ENCODE data around the gene ANKRD34A.

DNA sequence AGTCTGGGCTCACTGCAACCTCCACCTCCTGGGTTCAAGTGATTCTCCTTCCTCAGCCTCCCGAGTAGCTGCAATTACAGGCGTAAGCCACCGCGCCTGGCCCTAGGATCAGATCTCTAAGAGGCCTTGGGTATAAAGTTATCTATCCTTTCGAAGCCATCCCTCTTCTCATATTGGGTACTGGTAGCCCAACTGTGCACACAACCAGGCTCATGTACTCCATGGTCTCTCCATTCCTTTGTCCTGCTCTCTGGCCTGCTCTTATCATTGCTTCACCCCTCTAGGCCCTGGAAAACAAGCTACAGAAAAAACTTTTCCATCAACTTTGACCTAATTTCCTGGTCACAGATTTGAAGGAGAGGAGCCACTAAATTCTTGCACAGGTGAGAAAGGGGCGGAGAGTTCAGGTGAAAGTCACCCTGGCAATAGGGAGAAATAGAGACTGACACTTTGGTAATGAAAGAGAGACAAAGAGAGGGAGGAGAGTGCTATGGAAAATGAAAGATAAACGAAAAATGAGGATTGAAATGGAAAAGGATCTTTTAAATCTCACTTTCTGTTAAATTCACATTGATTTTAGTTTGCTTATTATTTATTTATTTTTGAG is 26.0 kb upstream of the ANKRD34A start:
- TF ChIP-seq, protein P1, sequence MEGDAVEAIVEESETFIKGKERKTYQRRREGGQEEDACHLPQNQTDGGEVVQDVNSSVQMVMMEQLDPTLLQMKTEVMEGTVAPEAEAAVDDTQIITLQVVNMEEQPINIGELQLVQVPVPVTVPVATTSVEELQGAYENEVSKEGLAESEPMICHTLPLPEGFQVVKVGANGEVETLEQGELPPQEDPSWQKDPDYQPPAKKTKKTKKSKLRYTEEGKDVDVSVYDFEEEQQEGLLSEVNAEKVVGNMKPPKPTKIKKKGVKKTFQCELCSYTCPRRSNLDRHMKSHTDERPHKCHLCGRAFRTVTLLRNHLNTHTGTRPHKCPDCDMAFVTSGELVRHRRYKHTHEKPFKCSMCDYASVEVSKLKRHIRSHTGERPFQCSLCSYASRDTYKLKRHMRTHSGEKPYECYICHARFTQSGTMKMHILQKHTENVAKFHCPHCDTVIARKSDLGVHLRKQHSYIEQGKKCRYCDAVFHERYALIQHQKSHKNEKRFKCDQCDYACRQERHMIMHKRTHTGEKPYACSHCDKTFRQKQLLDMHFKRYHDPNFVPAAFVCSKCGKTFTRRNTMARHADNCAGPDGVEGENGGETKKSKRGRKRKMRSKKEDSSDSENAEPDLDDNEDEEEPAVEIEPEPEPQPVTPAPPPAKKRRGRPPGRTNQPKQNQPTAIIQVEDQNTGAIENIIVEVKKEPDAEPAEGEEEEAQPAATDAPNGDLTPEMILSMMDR (IDR thresholded peaks at IDR 0.05), result no peak
- TF ChIP-seq POLR2A (IDR thresholded peaks at IDR 0.05) (no peak), POLR2AphosphoS5 (IDR thresholded peaks at IDR 0.05) (no peak)
